GM12865 (cell line): ENCODE results near the gene DSCAM.
"Not testable (repeated sequence)": the region's sequence is repeated elsewhere in the genome, so short reads cannot be mapped to it uniquely, and the experiment has no call there.

Source experiments
- DNase-seq: peaks from one replicate; pipeline ENCODE4 v3.0.0; 2010; ENCODE audit warnings: low read depth
- H3K4me3 ChIP-seq: 2 replicates; pipeline ENCODE4 v1.5.1; 2011; ENCODE audit warnings: mild to moderate bottlenecking, low read depth, low read length, control low read depth
- TF ChIP-seq, protein P1 (sequence below): IDR thresholded peaks from 2 replicates; pipeline ENCODE4 v1.5.1; 2011; ENCODE audit warnings: low read length, control low read depth, low read depth, inconsistent platforms; ENCODE audit not compliant: insufficient read depth; ENCODE audit errors: missing control alignments

Gene DSCAM

DNA sequence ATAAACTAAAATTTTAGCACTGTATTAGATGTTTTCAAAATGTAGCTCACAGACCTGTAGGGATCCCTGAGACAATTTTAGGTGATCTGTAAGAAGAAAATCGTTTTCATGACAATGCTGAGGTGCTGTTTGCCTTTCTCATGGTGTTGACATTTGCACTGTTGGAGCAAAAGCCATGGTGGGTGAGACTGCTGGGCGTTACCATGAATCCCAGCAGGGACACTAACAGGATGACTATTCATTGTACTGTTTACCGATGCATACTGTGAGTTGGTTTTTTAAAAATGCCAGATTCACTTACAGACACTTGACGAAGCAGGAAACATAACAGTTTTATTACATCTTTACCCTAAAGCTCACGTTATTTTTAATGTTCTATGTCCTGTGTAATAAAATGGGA lies 511.3 kb downstream of the DSCAM start:
- DNase-seq = no peak
- TF ChIP-seq, protein P1, sequence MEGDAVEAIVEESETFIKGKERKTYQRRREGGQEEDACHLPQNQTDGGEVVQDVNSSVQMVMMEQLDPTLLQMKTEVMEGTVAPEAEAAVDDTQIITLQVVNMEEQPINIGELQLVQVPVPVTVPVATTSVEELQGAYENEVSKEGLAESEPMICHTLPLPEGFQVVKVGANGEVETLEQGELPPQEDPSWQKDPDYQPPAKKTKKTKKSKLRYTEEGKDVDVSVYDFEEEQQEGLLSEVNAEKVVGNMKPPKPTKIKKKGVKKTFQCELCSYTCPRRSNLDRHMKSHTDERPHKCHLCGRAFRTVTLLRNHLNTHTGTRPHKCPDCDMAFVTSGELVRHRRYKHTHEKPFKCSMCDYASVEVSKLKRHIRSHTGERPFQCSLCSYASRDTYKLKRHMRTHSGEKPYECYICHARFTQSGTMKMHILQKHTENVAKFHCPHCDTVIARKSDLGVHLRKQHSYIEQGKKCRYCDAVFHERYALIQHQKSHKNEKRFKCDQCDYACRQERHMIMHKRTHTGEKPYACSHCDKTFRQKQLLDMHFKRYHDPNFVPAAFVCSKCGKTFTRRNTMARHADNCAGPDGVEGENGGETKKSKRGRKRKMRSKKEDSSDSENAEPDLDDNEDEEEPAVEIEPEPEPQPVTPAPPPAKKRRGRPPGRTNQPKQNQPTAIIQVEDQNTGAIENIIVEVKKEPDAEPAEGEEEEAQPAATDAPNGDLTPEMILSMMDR = no peak
- H3K4me3 ChIP-seq = no peak overlapping the region

DNA sequence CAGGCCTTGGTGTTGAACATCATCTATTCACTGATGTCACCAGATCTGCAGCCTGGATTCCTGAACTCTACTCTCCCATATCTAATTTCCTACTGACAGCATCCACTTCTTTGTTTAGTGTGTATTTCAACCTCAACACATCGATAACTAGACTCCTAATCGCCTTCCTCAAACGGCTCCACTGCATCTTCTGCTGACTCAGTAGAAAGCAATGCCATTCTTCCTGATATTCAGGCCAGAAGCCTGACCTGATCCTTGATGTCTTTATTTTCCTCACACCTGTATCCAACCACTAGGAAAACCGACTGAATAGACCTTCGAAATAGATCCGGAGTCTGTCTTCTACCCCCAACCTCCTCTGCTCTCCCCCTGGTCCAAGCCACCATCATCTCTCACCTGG lies 512.8 kb downstream of the DSCAM start:
- TF ChIP-seq, protein P1 = no peak
- DNase-seq = no peak

DNA sequence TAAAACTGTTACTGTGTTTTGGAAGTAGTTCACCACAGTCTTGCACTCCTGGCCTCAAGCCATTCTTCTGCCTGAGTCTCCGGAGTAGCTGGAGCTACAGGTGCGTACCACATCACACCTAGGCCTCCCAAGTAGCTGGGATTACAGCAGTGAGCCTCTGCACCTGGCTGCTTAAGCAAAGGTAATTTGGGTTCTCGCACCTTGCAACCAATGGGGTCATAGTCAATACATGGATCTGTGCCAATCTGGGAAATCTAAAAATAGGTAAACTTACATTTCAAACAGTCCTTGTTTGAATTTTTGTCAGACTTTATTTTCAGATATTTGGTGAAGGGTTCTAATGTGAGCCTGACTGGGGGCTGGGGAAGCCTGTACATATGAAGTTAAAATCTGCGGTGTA lies 513.2 kb downstream of the DSCAM start:
- DNase-seq = no peak
- no peak overlapping the region for H3K4me3 ChIP-seq
- TF ChIP-seq, protein P1 = no peak

More for the DNA sequence above, 512.8 kb downstream of the DSCAM start:
- no peak overlapping the region for H3K4me3 ChIP-seq

DNA sequence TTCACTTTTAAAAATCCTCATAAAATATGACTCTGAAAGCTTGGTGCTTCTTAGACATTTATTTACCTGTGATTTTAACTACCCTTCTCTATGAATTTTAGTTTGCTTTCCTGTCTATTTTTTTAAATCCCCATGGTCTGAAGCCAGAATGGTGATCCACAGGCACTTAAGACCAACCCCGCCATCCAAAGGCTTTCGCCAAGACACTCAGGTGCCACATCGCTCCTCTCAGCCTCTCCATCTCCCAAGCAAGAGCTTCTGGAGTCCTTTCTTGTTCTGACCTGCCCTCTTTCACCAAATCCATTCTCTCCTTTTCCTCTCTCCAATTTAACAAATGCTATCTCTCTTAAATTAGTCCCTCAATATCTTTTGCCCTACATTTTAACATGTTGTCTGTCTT lies 515.2 kb downstream of the DSCAM start:
- H3K4me3 ChIP-seq = no peak overlapping the region
- TF ChIP-seq, protein P1 = no peak
- no peak for DNase-seq

DNA sequence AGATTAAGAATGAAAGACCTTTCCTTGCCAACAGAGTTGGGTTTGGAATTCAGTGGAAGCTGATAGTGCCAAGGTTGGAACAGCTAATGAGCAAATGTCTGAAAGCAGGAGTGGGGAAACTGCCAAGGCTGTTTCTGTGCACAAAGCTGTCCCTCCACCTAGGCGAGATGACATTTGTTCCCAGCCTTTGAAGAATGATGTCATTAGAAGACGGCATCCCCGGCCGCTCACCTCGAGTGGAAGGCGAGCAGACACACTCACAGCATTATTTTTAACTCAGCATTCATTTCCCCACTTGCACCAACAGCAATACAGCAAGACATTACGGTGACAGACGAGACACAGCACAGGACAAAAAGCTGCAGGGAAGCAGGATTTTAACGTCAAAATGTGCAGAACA lies 515.8 kb downstream of the DSCAM start:
- no peak for DNase-seq
- H3K4me3 ChIP-seq = no peak overlapping the region
- TF ChIP-seq, protein P1 = no peak

DNA sequence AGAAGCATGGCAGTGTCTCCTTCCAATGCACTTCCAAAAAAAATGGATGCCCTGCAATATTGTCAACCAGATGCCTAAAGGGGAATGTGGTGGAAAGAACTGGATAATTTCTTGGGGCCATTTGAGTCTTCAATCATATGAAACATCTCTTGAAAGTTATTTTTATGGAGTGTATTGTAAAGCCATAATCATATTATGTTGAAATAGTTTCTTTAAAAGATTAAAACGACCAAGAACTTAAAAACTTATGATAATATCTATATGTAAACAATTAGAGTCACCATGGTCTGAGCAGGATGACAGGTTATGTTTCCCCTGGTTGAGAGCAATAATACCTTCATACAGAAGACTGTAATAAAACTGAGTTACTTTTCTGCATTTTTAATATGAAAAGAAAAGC lies 522.6 kb downstream of the DSCAM start:
- TF ChIP-seq, protein P1 = no peak
- no peak overlapping the region for H3K4me3 ChIP-seq
- no peak for DNase-seq

DNA sequence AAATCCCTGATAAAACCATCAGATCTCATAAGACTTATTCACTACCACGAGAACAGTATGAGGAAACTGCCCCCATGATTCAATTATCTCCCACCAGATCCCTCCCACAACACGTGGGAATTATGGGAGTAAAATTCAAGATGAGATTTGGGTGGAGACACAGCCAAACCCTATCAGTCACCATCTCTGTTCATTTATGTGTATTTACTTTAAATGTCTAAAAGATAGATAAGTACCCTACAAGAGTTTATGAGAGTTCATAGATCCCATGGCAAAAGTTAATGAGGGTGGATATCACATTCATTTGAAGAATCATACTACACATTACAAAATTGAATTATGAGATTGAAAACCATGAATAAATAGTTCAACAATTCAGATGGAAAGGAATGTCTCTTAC lies 526.2 kb downstream of the DSCAM start:
- not testable (repeated sequence) for H3K4me3 ChIP-seq, DNase-seq

DNA sequence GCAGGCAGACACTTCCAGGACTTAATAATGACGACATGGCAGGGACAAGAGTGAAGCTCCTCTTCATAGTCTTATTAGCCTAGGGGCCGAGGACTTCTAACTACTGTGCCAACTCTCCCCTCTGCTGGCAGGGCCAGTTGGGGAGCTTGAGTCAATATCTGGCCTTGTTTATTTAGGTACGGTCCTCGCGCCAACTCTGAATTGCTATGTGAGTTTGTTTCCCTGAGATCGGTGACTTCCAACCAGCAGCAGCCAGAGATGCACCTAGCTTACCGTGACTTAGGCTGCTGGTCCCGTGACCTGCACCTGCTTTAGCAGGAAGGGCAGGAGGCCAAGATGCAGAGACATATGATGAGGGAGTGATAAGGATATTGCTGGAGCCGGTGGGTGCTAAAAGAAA lies 528.6 kb downstream of the DSCAM start:
- DNase-seq = no peak
- TF ChIP-seq, protein P1 = no peak
- H3K4me3 ChIP-seq = no peak overlapping the region
